ENCODE results near the gene ARFGEF3. TPM values are rescaled to one million over a fixed set of nuclear protein-coding genes. Genes with fewer than 3 reads are reported as not detected.

ARFGEF3 gene
- total RNA-seq, 1 experiment from 2014 or later = 20.1 TPM

DNA sequence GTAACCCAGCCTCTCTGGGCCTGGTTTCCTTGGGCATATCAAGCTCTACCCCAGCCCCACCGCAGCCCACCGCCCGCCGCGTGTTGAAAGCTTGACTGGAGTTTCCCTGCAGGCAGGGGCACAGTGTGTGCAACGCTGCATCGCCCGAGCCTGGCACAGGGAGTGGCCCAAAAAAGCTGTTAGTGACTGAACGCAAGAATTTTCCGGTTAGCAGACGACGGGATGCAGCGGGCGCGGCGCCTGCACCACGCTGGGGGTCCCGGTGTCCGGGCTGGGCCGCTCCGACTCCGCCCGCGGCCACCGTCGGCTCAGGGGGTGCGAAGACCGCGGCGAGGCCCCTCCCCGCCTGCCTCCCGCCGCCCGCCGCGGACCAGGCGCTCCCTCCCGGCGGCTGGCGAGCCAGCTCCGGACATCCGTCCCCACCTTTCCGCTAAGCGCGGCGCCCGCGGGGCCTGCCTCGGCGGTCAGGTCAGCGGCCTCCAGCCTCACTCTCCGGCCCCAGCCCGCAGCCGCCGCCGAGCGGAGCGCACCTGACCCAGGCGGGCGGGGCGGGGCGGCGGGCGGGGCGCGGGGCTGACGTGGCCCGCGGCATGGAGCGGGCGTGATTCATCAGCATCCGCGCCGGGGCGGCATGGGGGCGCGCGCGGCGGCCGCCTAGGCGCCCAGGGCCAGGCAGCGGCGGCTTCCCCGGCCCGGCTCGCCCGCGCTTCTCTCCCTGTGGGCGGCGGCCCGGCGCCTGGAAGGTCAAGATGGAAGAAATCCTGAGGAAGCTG, at the start of gene ARFGEF3 (continued):
- TF ChIP-seq, protein P1, sequence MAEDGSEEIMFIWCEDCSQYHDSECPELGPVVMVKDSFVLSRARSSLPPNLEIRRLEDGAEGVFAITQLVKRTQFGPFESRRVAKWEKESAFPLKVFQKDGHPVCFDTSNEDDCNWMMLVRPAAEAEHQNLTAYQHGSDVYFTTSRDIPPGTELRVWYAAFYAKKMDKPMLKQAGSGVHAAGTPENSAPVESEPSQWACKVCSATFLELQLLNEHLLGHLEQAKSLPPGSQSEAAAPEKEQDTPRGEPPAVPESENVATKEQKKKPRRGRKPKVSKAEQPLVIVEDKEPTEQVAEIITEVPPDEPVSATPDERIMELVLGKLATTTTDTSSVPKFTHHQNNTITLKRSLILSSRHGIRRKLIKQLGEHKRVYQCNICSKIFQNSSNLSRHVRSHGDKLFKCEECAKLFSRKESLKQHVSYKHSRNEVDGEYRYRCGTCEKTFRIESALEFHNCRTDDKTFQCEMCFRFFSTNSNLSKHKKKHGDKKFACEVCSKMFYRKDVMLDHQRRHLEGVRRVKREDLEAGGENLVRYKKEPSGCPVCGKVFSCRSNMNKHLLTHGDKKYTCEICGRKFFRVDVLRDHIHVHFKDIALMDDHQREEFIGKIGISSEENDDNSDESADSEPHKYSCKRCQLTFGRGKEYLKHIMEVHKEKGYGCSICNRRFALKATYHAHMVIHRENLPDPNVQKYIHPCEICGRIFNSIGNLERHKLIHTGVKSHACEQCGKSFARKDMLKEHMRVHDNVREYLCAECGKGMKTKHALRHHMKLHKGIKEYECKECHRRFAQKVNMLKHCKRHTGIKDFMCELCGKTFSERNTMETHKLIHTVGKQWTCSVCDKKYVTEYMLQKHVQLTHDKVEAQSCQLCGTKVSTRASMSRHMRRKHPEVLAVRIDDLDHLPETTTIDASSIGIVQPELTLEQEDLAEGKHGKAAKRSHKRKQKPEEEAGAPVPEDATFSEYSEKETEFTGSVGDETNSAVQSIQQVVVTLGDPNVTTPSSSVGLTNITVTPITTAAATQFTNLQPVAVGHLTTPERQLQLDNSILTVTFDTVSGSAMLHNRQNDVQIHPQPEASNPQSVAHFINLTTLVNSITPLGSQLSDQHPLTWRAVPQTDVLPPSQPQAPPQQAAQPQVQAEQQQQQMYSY (CRISPR knock-in tag; IDR thresholded peaks at IDR 0.05) = peak; percentile 39; the same call in 1 of the 2 replicates
- TF ChIP-seq GRHL2 (CRISPR knock-in tag; IDR thresholded peaks at IDR 0.05; ENCODE audit: insufficient replicate concordance, severe bottlenecking) (no peak), ZNF416 (CRISPR knock-in tag; IDR thresholded peaks at IDR 0.05) (no peak)
- TF ChIP-seq, protein P2, sequence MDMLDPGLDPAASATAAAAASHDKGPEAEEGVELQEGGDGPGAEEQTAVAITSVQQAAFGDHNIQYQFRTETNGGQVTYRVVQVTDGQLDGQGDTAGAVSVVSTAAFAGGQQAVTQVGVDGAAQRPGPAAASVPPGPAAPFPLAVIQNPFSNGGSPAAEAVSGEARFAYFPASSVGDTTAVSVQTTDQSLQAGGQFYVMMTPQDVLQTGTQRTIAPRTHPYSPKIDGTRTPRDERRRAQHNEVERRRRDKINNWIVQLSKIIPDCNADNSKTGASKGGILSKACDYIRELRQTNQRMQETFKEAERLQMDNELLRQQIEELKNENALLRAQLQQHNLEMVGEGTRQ (CRISPR knock-in tag; IDR thresholded peaks at IDR 0.05) = peak; percentile 73

DNA sequence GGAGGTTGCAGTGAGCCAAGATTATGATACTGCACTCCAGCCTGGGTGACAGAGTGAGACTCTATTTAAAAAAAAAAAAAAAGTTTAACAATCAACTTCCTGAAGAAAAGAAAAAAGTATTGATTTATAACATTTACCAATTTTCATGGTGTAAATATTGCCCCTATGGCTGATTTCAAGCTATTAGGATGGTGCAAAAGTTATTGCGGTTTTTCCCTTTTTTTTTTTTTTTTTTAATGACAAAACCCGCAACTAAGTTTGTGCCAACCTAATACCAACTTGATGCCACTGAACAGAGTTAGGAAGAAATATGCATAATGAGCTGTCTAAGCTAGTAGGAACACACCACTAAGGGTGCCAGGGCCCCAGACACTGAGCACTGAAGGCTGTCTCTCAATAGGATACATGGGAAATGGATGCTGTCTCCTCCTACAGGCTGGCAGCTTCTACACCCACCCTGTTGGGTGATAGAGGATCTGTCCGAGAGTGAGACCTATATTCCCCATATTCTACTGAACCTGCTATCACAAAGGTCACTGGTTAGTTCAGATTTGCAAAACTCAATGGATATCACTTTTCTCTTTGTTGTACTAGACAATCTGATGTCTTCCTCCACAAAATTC, 48.0 kb upstream of the ARFGEF3 start:
- Mint-ChIP-seq H3K27ac (no peak overlapping the region), H3K4me1 (peaks cover 6% of the 10 kb centered on the region), H3K4me3 (no peak overlapping the region), H3K36me3 (no peaks in the 10 kb centered on the region), H3K9me3 (peaks cover 3% of the 10 kb centered on the region), H3K27me3 (ENCODE audit: low read depth) (no peaks in the 10 kb centered on the region)
- DNase-seq (ENCODE audit: low spot score) = no peak
- peak; percentile 85 for ATAC-seq
- POLR2A ChIA-PET = no interaction called here
- CTCF ChIA-PET = interaction anchor here (0.6 to 4.0 kb wide), 9 partner anchors 8 to 290 kb away, joined by 3 to 33 read pairs (median 4); partner anchors contain the start of gene HEBP2
- TF ChIP-seq TCF7 (CRISPR knock-in tag; IDR thresholded peaks at IDR 0.05; ENCODE audit: low read depth) (no peak), ZNF317 (CRISPR knock-in tag; IDR thresholded peaks at IDR 0.05; ENCODE audit: borderline replicate concordance, low read depth) (no peak), ZBTB21 (CRISPR knock-in tag; IDR thresholded peaks at IDR 0.05; ENCODE audit: borderline replicate concordance) (no peak), SOX15 (CRISPR knock-in tag; IDR thresholded peaks at IDR 0.05) (no peak), SMAD4 (CRISPR knock-in tag; IDR thresholded peaks at IDR 0.05) (no peak), RORB (CRISPR knock-in tag; IDR thresholded peaks at IDR 0.05) (no peak), ZNF219 (CRISPR knock-in tag; IDR thresholded peaks at IDR 0.05; ENCODE audit: borderline replicate concordance) (no peak), KAT7 (CRISPR knock-in tag; IDR thresholded peaks at IDR 0.05; ENCODE audit: borderline replicate concordance) (no peak)
- TF ChIP-seq, protein P3, sequence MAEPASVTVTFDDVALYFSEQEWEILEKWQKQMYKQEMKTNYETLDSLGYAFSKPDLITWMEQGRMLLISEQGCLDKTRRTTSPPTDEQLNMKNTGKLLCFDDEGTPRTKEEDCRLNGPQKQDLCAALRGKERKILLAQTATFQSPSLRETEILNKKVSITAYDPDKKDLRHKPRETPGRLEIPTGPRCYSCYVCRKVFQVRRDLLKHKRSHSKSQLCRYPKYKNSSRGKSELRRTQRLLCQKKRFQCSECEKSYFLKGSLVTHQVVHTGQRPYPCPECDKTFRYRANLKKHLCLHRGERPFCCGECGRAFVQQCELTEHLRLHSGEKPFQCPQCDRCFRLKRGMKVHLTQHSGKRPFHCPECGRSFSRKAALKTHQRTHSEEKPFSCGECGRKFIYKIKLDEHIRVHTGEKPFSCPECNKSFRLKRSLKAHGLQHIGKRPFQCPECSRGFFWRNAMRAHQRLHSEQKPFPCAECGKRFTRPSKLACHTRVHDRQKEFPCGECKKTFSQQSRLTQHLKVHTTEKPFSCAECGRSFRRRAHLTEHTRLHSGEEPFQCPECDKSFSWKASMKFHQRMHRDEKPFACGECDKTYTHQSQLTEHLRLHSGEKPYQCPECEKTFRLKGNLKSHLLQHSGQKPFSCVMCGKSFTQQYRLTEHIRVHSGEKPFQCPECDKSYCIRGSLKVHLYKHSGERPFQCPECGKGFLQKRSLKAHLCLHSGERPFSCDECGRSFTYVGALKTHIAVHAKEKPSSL (CRISPR knock-in tag; conservative IDR thresholded peaks at IDR 0.05) = no peak
- TF ChIP-seq, protein P4, sequence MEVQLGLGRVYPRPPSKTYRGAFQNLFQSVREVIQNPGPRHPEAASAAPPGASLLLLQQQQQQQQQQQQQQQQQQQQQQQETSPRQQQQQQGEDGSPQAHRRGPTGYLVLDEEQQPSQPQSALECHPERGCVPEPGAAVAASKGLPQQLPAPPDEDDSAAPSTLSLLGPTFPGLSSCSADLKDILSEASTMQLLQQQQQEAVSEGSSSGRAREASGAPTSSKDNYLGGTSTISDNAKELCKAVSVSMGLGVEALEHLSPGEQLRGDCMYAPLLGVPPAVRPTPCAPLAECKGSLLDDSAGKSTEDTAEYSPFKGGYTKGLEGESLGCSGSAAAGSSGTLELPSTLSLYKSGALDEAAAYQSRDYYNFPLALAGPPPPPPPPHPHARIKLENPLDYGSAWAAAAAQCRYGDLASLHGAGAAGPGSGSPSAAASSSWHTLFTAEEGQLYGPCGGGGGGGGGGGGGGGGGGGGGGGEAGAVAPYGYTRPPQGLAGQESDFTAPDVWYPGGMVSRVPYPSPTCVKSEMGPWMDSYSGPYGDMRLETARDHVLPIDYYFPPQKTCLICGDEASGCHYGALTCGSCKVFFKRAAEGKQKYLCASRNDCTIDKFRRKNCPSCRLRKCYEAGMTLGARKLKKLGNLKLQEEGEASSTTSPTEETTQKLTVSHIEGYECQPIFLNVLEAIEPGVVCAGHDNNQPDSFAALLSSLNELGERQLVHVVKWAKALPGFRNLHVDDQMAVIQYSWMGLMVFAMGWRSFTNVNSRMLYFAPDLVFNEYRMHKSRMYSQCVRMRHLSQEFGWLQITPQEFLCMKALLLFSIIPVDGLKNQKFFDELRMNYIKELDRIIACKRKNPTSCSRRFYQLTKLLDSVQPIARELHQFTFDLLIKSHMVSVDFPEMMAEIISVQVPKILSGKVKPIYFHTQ (CRISPR knock-in tag; IDR thresholded peaks at IDR 0.05) = no peak
- TF ChIP-seq, protein P5, sequence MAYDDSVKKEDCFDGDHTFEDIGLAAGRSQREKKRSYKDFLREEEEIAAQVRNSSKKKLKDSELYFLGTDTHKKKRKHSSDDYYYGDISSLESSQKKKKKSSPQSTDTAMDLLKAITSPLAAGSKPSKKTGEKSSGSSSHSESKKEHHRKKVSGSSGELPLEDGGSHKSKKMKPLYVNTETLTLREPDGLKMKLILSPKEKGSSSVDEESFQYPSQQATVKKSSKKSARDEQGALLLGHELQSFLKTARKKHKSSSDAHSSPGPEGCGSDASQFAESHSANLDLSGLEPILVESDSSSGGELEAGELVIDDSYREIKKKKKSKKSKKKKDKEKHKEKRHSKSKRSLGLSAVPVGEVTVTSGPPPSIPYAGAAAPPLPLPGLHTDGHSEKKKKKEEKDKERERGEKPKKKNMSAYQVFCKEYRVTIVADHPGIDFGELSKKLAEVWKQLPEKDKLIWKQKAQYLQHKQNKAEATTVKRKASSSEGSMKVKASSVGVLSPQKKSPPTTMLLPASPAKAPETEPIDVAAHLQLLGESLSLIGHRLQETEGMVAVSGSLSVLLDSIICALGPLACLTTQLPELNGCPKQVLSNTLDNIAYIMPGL (CRISPR knock-in tag; IDR thresholded peaks at IDR 0.05) = no peak
- TF ChIP-seq, protein P6, sequence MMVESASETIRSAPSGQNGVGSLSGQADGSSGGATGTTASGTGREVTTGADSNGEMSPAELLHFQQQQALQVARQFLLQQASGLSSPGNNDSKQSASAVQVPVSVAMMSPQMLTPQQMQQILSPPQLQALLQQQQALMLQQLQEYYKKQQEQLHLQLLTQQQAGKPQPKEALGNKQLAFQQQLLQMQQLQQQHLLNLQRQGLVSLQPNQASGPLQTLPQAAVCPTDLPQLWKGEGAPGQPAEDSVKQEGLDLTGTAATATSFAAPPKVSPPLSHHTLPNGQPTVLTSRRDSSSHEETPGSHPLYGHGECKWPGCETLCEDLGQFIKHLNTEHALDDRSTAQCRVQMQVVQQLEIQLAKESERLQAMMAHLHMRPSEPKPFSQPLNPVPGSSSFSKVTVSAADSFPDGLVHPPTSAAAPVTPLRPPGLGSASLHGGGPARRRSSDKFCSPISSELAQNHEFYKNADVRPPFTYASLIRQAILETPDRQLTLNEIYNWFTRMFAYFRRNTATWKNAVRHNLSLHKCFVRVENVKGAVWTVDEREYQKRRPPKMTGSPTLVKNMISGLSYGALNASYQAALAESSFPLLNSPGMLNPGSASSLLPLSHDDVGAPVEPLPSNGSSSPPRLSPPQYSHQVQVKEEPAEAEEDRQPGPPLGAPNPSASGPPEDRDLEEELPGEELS (CRISPR knock-in tag; IDR thresholded peaks at IDR 0.05) = no peak
- TF ChIP-seq, protein P7, sequence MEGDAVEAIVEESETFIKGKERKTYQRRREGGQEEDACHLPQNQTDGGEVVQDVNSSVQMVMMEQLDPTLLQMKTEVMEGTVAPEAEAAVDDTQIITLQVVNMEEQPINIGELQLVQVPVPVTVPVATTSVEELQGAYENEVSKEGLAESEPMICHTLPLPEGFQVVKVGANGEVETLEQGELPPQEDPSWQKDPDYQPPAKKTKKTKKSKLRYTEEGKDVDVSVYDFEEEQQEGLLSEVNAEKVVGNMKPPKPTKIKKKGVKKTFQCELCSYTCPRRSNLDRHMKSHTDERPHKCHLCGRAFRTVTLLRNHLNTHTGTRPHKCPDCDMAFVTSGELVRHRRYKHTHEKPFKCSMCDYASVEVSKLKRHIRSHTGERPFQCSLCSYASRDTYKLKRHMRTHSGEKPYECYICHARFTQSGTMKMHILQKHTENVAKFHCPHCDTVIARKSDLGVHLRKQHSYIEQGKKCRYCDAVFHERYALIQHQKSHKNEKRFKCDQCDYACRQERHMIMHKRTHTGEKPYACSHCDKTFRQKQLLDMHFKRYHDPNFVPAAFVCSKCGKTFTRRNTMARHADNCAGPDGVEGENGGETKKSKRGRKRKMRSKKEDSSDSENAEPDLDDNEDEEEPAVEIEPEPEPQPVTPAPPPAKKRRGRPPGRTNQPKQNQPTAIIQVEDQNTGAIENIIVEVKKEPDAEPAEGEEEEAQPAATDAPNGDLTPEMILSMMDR (IDR thresholded peaks at IDR 0.05) = no peak
